ENCODE data around the gene UBTD1. TPM values are rescaled to one million over a fixed set of nuclear protein-coding genes. Genes with fewer than 3 reads are reported as not detected.

UBTD1 gene
- total RNA-seq, 1 donor from 2014 or later = 6.2 TPM

GRCh38 chr10:97584798-97585438, 86.2 kb downstream of the UBTD1 start:
- DNase-seq (ENCODE audit: low spot score) = no peak

DNA sequence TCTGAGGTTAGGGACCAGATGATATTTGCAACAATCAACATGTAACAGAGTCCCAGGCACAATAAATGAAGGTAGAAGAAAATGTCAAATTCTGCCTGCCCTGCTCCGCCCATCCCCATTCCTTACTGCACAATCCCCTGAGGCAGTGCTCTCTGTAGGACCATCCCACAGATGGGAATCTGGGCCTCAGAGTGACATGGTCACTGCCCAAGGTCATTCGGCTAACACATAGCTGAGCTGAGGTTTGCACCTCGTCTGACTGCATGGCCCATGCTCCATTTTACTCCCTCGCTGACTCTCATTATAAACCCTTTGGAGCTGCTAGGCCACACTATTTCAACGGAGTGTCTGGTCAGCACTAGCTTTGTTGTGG, 86.7 kb downstream of the UBTD1 start:
- DNase-seq (ENCODE audit: low spot score) = no peak

- DNase-seq (ENCODE audit: low spot score) = no peak
These were observed 88.5 kb downstream of the UBTD1 start for GRCh38 chr10:97587183-97587582.

DNA sequence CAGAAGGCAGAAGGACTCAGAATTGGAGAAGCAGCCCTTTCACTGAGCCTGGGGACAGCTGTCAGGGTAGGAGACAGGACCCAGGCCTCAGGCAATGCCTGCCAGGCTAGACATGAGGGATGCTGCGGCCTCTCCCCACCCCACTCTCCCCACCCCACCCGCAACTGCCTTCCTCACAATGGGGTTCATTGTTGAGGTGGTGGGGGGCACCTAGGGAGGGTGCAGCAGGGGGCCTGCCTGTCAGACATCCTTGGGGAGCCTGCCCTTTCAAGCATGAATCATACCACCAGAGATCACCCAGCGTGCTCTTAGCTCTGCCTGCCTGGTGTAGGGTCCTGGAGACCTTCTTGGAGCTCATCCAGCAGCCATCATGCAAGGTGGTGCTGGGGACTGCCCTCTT, 90.8 kb downstream of the UBTD1 start, which contains the start of gene C10orf62:
C10orf62 (plus strand) TSS at position 243 of the 400 bp plus-strand sequence. CDS start 177 bp downstream, outside the sequence.
- DNase-seq (ENCODE audit: low spot score) = no peak

DNA sequence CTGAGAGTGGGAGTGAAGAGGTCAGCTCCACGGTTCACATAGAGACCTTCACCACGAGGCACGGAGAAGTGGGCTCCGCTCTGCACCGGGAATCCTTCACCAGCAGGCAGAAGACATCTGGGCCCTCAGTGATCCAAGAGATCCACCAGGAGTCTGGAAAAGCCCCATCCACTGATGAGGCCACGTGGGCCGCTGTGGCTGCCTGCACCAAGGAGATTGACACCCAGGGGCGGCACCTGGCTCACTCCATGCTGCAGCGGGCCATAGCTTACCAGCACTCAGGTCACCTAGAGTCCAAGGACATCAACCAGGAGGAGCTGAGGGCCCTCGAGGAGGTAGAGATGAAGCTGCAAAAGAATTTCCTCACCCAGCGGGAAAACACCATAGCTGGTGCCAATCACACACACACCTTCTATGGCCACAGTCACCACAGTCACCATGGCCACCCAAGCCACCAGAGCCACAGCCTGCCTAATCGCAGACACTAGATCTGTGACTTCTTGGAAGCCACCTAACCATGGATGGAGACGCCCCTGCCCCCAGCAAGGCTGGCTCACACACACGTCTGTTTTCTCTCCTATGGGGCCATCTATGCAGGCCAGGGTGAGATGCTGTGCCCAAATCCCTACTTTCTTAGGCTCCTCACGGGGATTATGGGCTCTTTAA, 91.5 kb downstream of the UBTD1 start:
- DNase-seq (ENCODE audit: low spot score) = no peak

DNA sequence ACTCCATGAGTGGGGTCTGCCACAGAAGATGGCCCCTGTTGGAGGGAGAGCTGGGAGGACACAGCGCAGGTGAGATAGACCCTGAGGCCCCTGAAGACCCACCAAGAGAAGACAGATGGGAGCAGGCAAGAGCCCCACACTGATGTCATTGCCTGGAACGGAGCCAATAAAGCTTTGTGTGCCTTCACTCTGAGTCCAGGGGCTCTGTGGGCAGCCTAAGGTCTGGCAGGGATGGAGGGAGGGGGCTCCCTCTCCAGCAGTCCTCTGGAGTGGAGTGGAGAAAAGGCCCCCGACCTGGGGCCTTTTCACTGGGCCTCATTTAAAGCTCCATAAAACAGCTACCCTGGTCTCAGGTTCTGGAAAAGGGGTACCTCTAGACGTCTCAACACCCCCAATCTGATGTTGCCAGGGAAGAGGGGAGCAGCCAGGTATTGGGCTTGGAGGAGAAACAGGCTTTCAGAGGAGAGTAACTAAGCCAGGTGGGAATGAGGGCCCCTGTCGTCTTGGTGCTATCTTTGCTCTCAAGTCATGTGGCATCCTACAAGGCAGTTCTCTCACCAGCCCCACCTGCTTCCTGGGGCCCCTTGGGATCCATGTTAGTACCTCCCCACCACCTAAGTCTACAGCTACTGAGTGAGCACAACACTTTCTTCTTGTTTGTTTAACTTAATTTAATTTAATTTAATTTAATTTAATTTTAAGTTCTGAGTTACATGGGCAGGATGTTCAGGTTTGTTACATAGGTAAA, 92.2 kb downstream of the UBTD1 start:
- no peak for DNase-seq (ENCODE audit: low spot score)

- no peak for DNase-seq (ENCODE audit: low spot score)
These were observed 94.7 kb downstream of the UBTD1 start for GRCh38 chr10:97593421-97593820.

- peak; percentile 70 for DNase-seq (ENCODE audit: low spot score)
These were observed 97.7 kb downstream of the UBTD1 start for GRCh38 chr10:97596101-97597082.

DNA sequence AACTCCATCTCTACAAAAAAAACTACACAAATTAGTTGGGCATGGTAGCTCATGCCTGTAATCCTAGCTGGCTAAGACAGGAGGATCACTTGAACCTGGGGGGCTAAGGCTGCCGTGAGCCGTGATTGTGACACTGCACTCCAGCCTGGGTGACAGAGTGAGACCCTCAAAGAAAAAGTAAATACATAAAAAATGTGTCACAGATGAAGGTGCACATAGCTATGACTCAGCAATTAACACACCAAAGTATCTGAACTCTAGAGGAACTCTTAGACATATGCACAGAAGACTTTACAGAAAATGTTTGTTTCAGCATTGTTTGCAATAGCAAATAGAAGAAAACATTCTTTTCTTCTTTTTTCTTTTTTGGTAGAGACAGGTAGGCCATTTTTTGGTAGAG, 99.1 kb downstream of the UBTD1 start:
- no peak for DNase-seq (ENCODE audit: low spot score)

GRCh38 chr10:97598407-97599271, 99.9 kb downstream of the UBTD1 start:
- DNase-seq (ENCODE audit: low spot score) = no peak

- DNase-seq (ENCODE audit: low spot score) = no peak
These were observed 100.5 kb downstream of the UBTD1 start for GRCh38 chr10:97599272-97599619.

- DNase-seq (ENCODE audit: low spot score) = no peak
These were observed 101.9 kb downstream of the UBTD1 start for GRCh38 chr10:97600616-97601015.

DNA sequence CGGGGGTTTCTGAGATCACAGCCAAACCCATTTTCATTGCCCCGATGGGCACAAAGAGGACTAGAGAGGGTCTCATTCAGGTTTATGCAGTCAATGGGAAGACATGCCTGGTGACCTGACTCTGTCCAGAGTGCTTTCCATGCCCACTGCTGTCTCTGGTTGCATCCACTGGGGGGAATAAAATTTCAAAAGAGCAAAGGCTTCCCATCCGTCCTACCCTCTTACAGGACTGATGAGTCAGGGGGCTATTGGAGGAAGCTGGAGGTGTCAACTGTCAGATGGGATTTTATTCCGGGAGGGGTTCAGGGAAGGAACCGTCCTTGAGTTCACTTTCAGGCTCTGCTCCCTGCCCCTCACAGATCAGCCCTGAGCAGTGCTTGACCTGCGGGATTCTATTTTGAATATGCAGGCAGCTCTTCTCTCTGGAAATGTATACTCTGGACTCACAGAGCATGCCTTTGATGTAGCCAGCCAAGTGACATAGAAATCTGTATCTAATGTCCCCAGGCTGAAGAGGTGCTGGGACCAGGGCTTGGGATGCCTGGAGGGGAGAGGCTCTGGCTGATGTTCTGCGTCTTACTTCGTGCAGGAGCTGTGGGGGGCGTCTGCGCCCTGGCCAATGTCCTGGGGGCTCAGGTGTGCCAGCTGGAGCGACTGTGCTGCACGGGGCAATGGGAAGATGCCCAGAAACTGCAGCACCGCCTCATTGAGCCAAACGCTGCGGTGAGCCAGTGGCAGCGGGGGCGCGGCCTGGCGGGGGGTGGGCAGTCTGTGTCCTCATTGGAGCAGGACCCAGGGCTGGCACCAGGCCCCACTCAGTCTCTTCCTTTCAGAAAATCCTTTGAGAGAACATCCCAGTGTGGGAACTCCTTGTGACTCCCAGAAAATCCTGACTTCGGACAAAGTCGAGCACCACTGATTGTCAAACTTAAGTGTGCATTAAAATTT, 102.8 kb downstream of the UBTD1 start:
- DNase-seq (ENCODE audit: low spot score) = no peak

DNA sequence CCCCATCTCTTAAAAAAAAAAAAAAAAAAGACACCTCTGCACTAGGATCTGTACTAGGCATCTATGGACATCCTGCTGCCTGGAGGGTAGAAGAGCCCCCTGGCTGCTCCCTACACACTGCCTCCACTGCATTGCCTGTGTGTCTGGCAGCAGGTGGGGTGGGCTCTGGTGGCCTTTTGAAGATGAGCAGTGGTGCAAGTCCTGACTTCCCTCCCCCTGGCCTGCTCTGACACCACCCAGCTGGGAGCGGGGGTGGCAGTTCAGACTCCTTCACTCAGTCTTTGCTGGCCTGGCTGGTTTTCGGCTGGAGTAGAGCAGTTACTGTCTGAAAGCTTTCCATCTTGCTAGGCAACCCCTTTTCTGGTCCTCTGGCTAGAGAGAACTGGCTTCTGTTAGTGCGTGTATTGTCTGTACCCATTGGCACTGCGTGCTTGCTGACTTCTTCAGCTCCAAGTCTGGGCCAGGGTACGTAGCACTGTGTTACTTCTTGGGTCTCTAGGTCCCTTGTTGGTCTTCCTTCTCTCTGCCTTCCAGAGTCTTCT, 108.4 kb downstream of the UBTD1 start:
- no peak for DNase-seq (ENCODE audit: low spot score)

DNA sequence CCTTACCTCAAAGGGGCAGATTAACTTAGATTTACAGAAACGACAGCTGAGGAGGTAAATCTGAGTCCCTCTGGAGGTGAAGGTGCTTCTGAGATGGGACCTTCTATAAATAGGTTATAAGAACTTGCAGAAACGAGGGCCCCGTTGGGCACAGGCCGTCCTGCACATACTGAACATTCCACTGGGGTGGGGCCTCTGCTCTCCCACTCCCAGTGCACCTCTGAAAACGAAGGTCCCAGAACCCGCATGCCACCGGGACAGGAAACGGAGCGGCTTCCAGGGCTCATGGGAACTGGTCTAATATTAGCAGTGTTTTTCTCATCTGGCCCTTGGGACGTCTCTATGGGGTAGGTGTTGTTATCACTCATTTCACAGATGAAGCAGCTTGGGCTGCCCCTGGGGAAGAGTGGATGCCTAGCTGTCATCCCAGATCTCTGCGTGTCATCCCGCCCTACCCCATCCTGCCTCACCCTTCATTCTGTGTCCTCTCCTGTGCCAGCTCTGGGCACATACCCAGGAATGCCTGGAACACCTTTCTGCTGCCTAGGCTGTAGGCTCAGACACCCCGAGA, 110.4 kb downstream of the UBTD1 start:
- DNase-seq (ENCODE audit: low spot score) = no peak

DNA sequence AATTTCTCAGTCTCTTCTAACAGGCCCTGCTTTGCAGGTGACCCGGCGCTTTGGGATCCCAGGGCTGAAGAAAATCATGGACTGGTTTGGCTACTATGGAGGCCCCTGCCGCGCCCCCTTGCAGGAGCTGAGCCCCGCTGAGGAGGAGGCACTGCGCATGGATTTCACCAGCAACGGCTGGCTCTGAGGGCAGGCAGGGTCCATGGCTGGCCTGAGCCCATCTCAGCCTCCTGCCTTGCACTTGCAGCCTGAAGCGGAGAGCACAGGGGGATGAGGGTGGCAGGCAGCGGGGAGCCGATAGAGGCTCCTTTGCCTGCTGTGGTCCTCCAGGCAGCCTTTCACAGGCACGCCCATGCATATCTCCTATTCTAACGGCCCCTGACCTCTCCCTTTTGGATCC, 112.7 kb downstream of the UBTD1 start:
- DNase-seq (ENCODE audit: low spot score) = no peak

- DNase-seq (ENCODE audit: low spot score) = no peak
These were observed 113.7 kb downstream of the UBTD1 start for GRCh38 chr10:97612386-97612785.

- DNase-seq (ENCODE audit: low spot score) = no peak
These were observed 119.6 kb downstream of the UBTD1 start for GRCh38 chr10:97618285-97618684.

GRCh38 chr10:97618733-97619132, 120.0 kb downstream of the UBTD1 start:
- no peak for DNase-seq (ENCODE audit: low spot score)
